H1 (cell line): ENCODE data around the gene CPZ. TPM values are rescaled to one million over a fixed set of nuclear protein-coding genes. Genes with fewer than 3 reads are reported as not detected.
"Not testable (repeated sequence)": the region's sequence is repeated elsewhere in the genome, so short reads cannot be mapped to it uniquely, and the experiment has no call there.

Source experiments
- CTCF ChIA-PET: fragments of 300-600 bp; sonication (Branson Sonifier 250); formaldehyde crosslinking; loops from one replicate; lab custom pipeline; 2021; ENCODE audit not compliant: partially characterized antibody; lab: Charles Lee
- POLR2A ChIA-PET: fragments of 300-600 bp; sonication (Branson Sonifier 250); formaldehyde crosslinking; loops from one replicate; lab custom pipeline; 2021; ENCODE audit warnings: inconsistent platforms; ENCODE audit not compliant: partially characterized antibody; lab: Charles Lee
- DNase-seq, 2 experiments: peaks; one replicate each; pipeline versions ENCODE4 v3.0.0 to v3.0.0-alpha.2; 2010 to 2022; ENCODE audit warnings: low spot score in 2 of 2, low read depth in 1 of 2, mixed read lengths in 1 of 2
- FAIRE-seq: peaks from 2 replicates; lab custom pipeline; 2011; peaks lifted over from hg19 to GRCh38; lab: Jason Lieb, UNC
- H2AFZ ChIP-seq: 2 replicates; pipeline ENCODE4 v1.8.1; 2012; ENCODE audit warnings: low read length, inconsistent platforms
- H2AK5ac ChIP-seq: 2 replicates; pipeline ENCODE4 v1.6.1; 2013; ENCODE audit warnings: low read depth, low read length
- H2BK120ac ChIP-seq: replicated peaks from 2 replicates; pipeline ENCODE3; 2013; ENCODE audit warnings: low read depth, low read length, inconsistent platforms
- H2BK12ac ChIP-seq: 2 replicates; pipeline ENCODE4 v1.6.1; 2013; ENCODE audit warnings: low read depth, low read length
- H2BK15ac ChIP-seq: 2 replicates; pipeline ENCODE4 v1.6.1; 2013; ENCODE audit warnings: low read length
- H2BK20ac ChIP-seq: 2 replicates; pipeline ENCODE4 v1.6.1; 2013; ENCODE audit warnings: low read length
- H2BK5ac ChIP-seq: 2 replicates; pipeline ENCODE4 v1.6.1; 2013; ENCODE audit warnings: low read depth, low read length
- H3K14ac ChIP-seq: 2 replicates; pipeline ENCODE4 v1.6.1; 2013; ENCODE audit warnings: inconsistent platforms; ENCODE audit not compliant: insufficient read length
- H3K18ac ChIP-seq: 2 replicates; pipeline ENCODE4 v1.6.1; 2013; ENCODE audit warnings: low read length; ENCODE audit errors: extremely low read depth
- H3K23ac ChIP-seq: 2 replicates; pipeline ENCODE4 v1.6.1; 2013; ENCODE audit warnings: inconsistent platforms; ENCODE audit not compliant: insufficient read length
- H3K23me2 ChIP-seq: 2 replicates; pipeline ENCODE4 v1.6.1; 2013; ENCODE audit warnings: low read depth, low read length
- H3K27ac ChIP-seq: 2 replicates; pipeline ENCODE4 v1.6.1; 2011; ENCODE audit warnings: low read depth, low read length, inconsistent platforms
- H3K27me3 ChIP-seq, 4 experiments: replicated peaks in 1 of 4; 1 replicate in 1 of 4; 2 replicates in 3 of 4; pipeline versions ENCODE4 v1.6.1 to v1.8.1; 2011 to 2013; ENCODE audit warnings: low read length in 3 of 4, mild to moderate bottlenecking in 3 of 4, inconsistent platforms in 2 of 4, mixed read lengths in 2 of 4, moderate library complexity in 1 of 4; ENCODE audit not compliant: control insufficient read depth in 3 of 4, insufficient read depth in 3 of 4; ENCODE audit errors: extremely low read depth in 1 of 4
- H3K36me3 ChIP-seq, 4 experiments: 2 replicates each; pipeline versions ENCODE4 v1.6.1 to v1.8.1; 2011 to 2013; ENCODE audit warnings: mild to moderate bottlenecking in 4 of 4, low read length in 3 of 4, moderate library complexity in 2 of 4, control low read depth in 1 of 4, inconsistent platforms in 1 of 4; ENCODE audit not compliant: insufficient read depth in 4 of 4, control insufficient read depth in 2 of 4
- H3K4ac ChIP-seq: replicated peaks from 2 replicates; pipeline ENCODE3; 2013; ENCODE audit warnings: low read length, low read depth, mixed read lengths, inconsistent platforms; ENCODE audit not compliant: insufficient read length
- H3K4me1 ChIP-seq, 4 experiments: replicated peaks in 1 of 4; 1 replicate in 1 of 4; 2 replicates in 3 of 4; pipeline versions ENCODE4 v1.6.1 to v1.8.1; 2011 to 2013; ENCODE audit warnings: low read length in 3 of 4, inconsistent platforms in 2 of 4, mixed read lengths in 1 of 4; ENCODE audit not compliant: insufficient read depth in 4 of 4, control insufficient read depth in 3 of 4
- H3K4me2 ChIP-seq, 2 experiments: 2 replicates each; pipeline versions ENCODE4 v1.6.1 to v1.8.1; 2011 to 2013; ENCODE audit warnings: low read depth in 2 of 2, low read length in 2 of 2, control low read depth in 1 of 2, inconsistent platforms in 1 of 2, mild to moderate bottlenecking in 1 of 2; ENCODE audit not compliant: insufficient read depth in 1 of 2
- H3K4me3 ChIP-seq, 4 experiments: fragments of 200-600, 300-600 bp in 1 of 4; sonication (generic), shearing (Covaris generic), sonication (Bioruptor Twin) in 1 of 4; 2 replicates each; pipeline versions ENCODE4 v1.5.1 to v1.8.1; 2011 to 2016; ENCODE audit warnings: low read length in 4 of 4, low read depth in 3 of 4, control low read depth in 2 of 4, inconsistent platforms in 2 of 4, mild to moderate bottlenecking in 2 of 4, mixed read lengths in 1 of 4, moderate library complexity in 1 of 4; ENCODE audit not compliant: insufficient read depth in 2 of 4; ENCODE audit errors: extremely low read depth in 1 of 4
- H3K56ac ChIP-seq: replicated peaks from 2 replicates; pipeline ENCODE3; 2013; ENCODE audit warnings: low read depth, mild to moderate bottlenecking, mixed read lengths, low read length, inconsistent platforms; ENCODE audit not compliant: insufficient read length
- H3K79me1 ChIP-seq: 2 replicates; pipeline ENCODE4 v1.6.1; 2013; ENCODE audit warnings: low read depth, low read length, control low read depth
- H3K79me2 ChIP-seq, 2 experiments: 2 replicates each; pipeline versions ENCODE4 v1.6.1 to v1.8.1; 2012 to 2013; ENCODE audit warnings: low read length in 2 of 2, mild to moderate bottlenecking in 2 of 2, inconsistent platforms in 1 of 2; ENCODE audit not compliant: insufficient read depth in 2 of 2, control insufficient read depth in 1 of 2
- H3K9ac ChIP-seq, 4 experiments: replicated peaks in 1 of 4; 1 replicate in 1 of 4; 2 replicates in 3 of 4; pipeline versions ENCODE4 v1.6.1 to v1.8.1; 2011 to 2013; ENCODE audit warnings: low read depth in 3 of 4, low read length in 3 of 4, control low read depth in 2 of 4, mild to moderate bottlenecking in 2 of 4, moderate library complexity in 2 of 4, inconsistent platforms in 1 of 4; ENCODE audit errors: extremely low read depth in 1 of 4
- H3K9me3 ChIP-seq, 2 experiments: 2 replicates each; pipeline versions ENCODE4 v1.6.1 to v1.8.1; 2012 to 2013; ENCODE audit warnings: mild to moderate bottlenecking in 2 of 2, moderate library complexity in 2 of 2, control low read depth in 1 of 2, inconsistent platforms in 1 of 2, low read depth in 1 of 2, low read length in 1 of 2, mixed read lengths in 1 of 2; ENCODE audit not compliant: insufficient read depth in 2 of 2
- H4K20me1 ChIP-seq, 2 experiments: replicated peaks in 1 of 2; 2 replicates each; pipeline versions ENCODE3 to v1.8.1; 2011 to 2013; ENCODE audit warnings: inconsistent platforms in 2 of 2, low read length in 2 of 2, mild to moderate bottlenecking in 1 of 2; ENCODE audit not compliant: insufficient read depth in 2 of 2, control insufficient read depth in 1 of 2
- H4K5ac ChIP-seq: 2 replicates; pipeline ENCODE4 v1.6.1; 2013; ENCODE audit warnings: low read length, low read depth, mixed read lengths, inconsistent platforms; ENCODE audit not compliant: insufficient read length
- H4K8ac ChIP-seq: 2 replicates; pipeline ENCODE4 v1.8.0; 2013; ENCODE audit warnings: mild to moderate bottlenecking, moderate library complexity, low read length, inconsistent platforms; ENCODE audit not compliant: insufficient read depth; ENCODE audit errors: extremely low read depth
- H4K91ac ChIP-seq: replicated peaks from 2 replicates; pipeline ENCODE3; 2013; ENCODE audit warnings: low read length, mixed read lengths, inconsistent platforms; ENCODE audit not compliant: insufficient read length
- WGBS, 2 experiments: shearing (Covaris generic) in 1 of 2; methylation state at CpG; one replicate each; pipeline versions ENCODE4 v1.1.6 to v1.1.7; 2013 to 2015; ENCODE audit warnings: low lambda C conversion rate in 2 of 2, mixed read lengths in 2 of 2, inconsistent platforms in 1 of 2, low coverage in 1 of 2, missing lambda C conversion rate in 1 of 2; ENCODE audit not compliant: insufficient replicate concordance in 2 of 2, insufficient coverage in 1 of 2, insufficient read length in 1 of 2; ENCODE audit errors: extremely low coverage in 1 of 2, missing lambda C conversion rate in 1 of 2; 5-methylcytosine and 5-hydroxymethylcytosine counted together
- polyA plus RNA-seq, 7 experiments: library from polyadenylated mRNA; depleted of rRNA in 3 of 7; stranded (reverse) in 5 of 7; unstranded in 2 of 7; fragments of >200 nt in 5 of 7; fragments of 200-250 nt in 2 of 7; gene quantifications; 1 replicate in 5 of 7; 2 replicates in 1 of 7; 4 replicates in 1 of 7; pipeline versions ENCODE4 v1.2.1 to v1.2.3, GENCODE V29; 2011 to 2013; ENCODE audit warnings: missing spikeins in 2 of 7, mixed read lengths in 2 of 7
- total RNA-seq: library from RNA; stranded (reverse); fragmentation: NEBNext Ultra II Directional; extraction: Animal tissue kit (Norgen Biotek cat#: 25700); gene quantifications from 2 replicates; pipeline ENCODE4 v1.2.1, GENCODE V29; 2021

Gene CPZ
- total and polyA plus RNA-seq, 2 of the 8 experiments (the other 6 are each of a cell fraction or from before 2014, with no cell fraction given), result 28.8 to 40.7 TPM

- H3K4me2 ChIP-seq, POLR2A ChIA-PET, H4K8ac ChIP-seq, H3K18ac ChIP-seq, H2AFZ ChIP-seq, H2BK5ac ChIP-seq, H3K4me1 ChIP-seq, H3K9me3 ChIP-seq, H4K20me1 ChIP-seq, DNase-seq, H2BK20ac ChIP-seq, H3K56ac ChIP-seq, H3K23me2 ChIP-seq, FAIRE-seq, H4K91ac ChIP-seq, H2AK5ac ChIP-seq, H3K27ac ChIP-seq, H3K4ac ChIP-seq, H3K79me1 ChIP-seq, CTCF ChIA-PET, H3K79me2 ChIP-seq, H3K27me3 ChIP-seq, H3K23ac ChIP-seq, H3K4me3 ChIP-seq, H3K9ac ChIP-seq, H2BK12ac ChIP-seq, H2BK15ac ChIP-seq, H4K5ac ChIP-seq, H2BK120ac ChIP-seq, H3K14ac ChIP-seq: not testable (repeated sequence)
- 91% methylated on average over 4 of the region's 14 CpGs; no CpG with 5 or more reads in 1 of the 2 experiments for WGBS, 2 experiments
- H3K36me3 ChIP-seq, result peaks cover 0 to 13% (median 4%) of the 10 kb centered on the region in 4 experiments; a peak in 3 of 8 replicates
These were observed 28.6 kb downstream of the CPZ start for GRCh38 chr4:8621135-8621534.

GRCh38 chr4:8624601-8625272, 32.2 kb downstream of the CPZ start:
- H3K9me3 ChIP-seq, H3K79me2 ChIP-seq, H3K4me2 ChIP-seq, H2BK120ac ChIP-seq, H3K4me3 ChIP-seq, H3K79me1 ChIP-seq, H2BK12ac ChIP-seq, H3K56ac ChIP-seq, H2BK20ac ChIP-seq, H3K23me2 ChIP-seq, H3K23ac ChIP-seq, H2BK15ac ChIP-seq, H3K9ac ChIP-seq, H3K4me1 ChIP-seq, POLR2A ChIA-PET, H3K14ac ChIP-seq, H2BK5ac ChIP-seq, H4K8ac ChIP-seq, H3K27me3 ChIP-seq, H2AFZ ChIP-seq, H4K91ac ChIP-seq, H3K27ac ChIP-seq, CTCF ChIA-PET, DNase-seq, FAIRE-seq, H3K18ac ChIP-seq, H3K36me3 ChIP-seq, H3K4ac ChIP-seq, H2AK5ac ChIP-seq, H4K20me1 ChIP-seq, H4K5ac ChIP-seq: not testable (repeated sequence)
- WGBS, 2 experiments, result no CpG with 5 or more reads among the region's 29 CpGs
